NCI-H187 treated with DMSO at 0.1 percent for 48 hours (cell line): Measurements from ENCODE around the gene TUBGCP6.
"Not testable (repeated sequence)": the region's sequence is repeated elsewhere in the genome, so short reads cannot be mapped to it uniquely, and the experiment has no call there.

ENCODE experiments used
- DNase-seq: peaks from one replicate; lab custom pipeline; 2025; lab: John Stamatoyannopoulos, UW

Gene TUBGCP6

DNA sequence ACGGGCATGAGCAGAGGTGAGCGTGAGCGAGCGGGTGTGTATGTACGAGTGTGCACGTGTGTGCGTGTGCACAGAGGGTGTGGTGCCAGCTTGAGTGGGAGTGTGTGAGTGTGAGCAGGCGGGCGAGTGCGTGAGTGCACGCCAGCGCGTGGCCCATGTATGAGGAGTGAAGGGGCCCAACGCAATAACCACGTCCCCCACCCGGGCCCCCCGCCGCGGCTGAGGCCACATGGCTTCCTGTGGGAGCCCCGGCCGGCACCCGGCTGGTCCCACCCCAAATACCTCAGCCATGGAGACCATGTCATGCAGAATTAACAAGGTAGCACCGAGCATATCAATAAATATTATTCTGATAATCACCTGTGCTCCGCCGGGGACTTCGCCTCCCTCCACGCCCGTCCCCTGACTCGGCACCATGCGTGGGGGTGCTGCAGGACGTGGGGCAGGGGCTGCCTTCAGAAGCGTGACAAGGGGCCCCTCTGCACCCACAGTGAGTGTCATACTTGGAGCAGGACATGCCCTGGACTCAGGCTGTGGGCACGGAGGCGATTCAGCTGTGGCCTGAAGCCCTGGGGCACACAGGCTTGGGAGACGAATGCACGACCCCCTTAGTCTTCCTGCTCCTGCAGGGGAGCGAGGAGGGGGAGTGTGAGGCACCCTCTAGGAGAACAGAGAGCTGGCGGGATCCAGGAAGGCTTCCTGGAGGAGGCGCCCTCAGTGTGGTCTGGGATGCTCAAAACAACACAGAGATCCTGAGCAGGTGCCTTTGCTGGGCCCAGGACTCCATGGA is 64.7 kb downstream of the TUBGCP6 start:
- no peak for DNase-seq

DNA sequence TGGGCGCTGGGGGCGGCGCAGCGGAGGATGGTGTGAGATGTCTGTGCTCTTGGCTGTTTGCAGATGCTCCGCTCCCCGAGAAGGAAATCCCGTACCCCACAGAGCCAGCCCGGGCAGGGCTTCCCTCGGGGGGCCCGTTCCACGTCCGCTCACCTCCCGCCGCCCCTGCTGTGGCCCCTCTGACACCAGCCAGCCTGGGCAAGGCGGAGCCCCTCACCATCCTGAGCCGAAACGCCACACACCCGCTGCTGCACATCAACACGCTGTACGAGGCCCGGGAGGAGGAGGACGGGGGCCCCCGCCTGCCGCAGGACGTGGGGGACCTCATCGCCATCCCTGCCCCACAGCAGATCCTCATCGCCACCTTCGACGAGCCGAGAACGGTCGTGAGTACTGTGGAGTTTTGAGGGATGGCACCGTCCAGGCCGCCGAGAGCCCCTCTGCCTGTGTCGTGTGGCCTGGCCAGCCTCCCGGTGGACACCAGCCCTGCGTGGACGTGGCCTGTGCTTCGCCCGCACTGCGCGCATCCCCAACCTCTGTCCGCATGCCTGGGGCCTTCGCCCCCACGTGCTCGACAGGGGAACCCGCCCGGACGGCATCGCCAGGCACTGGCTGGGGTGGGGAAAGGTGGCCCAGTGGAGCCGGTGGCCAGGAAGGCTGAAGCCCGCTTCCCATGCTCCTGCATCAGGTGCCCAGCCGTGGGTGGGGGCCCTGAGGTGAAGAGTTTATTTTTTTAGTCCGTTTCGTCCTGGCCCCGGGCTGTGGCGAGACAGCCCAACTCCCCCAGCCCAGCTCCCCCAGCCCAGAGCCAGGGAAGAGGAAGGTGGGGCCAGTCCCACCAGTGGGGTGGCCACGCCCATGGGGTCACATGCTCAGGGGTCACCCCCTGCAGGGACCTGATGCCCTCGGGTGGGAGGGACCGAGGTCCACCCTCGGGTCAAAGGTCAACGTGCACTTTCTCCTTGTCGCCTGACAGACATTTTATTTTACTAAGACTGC is 65.7 kb downstream of the TUBGCP6 start:
- no peak for DNase-seq

DNA sequence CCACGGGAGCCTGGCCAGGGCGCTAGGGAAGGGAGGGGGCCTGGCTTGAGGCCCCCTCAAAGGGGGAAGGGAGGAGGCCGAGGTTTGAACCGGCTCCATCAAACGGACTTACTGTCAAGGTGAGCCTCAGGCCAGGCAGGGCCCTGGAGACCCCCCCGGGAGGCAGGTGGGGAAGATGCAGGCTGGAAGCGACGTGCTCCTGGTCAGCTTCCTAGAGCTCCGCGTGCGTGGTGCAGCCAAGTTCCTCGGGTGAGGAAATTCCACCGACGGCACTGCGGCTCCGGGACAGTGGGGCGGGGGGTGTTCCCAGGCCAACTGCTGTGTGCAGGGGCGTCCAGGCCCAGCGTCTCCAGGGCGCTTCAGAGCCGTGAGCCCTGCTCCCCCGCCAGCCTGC is 66.4 kb downstream of the TUBGCP6 start:
- DNase-seq: no peak

- DNase-seq: no peak
Measured at GRCh38 chr22:50177537-50178470, 67.0 kb downstream of the TUBGCP6 start.

GRCh38 chr22:50176850-50177536 is 67.8 kb downstream of the TUBGCP6 start:
- DNase-seq: no peak

DNA sequence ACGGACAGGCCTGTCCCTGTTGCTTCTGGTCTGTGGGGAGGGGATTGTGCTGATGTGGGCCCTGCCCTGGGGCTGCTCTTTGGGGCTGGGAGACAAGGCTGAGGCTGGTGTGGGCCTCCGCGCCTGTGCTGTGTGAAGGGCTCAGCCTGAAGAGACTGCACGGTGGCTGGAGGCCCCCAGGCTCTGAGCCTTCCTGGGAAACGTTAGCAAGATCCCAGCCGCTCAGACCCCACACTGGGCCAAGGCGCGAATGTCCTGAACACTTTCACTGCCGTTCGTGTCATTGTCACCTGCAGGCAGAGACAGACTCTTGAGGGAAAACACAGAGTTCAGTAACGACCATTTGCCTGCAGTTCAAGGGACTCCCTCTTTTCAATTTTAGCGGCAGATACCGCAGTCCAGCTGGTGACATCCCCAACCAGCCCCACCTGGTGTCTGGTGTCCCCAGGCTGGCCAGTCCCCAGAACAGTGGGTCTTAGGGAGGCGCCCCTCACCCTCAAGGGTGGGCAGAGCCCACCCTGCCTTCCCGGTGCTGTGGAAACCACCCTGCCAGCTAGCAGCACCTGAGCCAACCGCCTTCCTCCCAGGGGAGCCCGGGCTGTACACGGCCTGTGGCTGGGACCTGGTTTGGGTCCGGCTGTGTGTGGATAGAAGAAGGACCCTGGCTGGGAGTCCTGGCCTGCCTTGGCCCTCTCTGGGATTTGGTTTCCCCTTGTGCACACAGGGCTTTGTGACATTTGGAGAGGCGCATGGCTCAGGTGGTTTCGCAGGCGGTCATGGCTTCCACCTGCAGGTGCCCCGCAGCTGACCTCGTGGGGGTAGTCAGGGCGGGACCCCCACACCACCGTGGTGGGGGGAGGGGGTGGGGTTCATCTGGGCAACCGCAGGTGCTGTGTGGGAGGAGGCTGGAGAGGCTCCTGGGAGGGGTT is 68.6 kb downstream of the TUBGCP6 start:
- DNase-seq: no peak

- no peak for DNase-seq
Measured at GRCh38 chr22:50175191-50175461, 69.7 kb downstream of the TUBGCP6 start.

GRCh38 chr22:50174382-50175190 is 70.2 kb downstream of the TUBGCP6 start:
- DNase-seq: no peak

- no peak for DNase-seq
Measured at GRCh38 chr22:50173983-50174355, 70.9 kb downstream of the TUBGCP6 start.

DNA sequence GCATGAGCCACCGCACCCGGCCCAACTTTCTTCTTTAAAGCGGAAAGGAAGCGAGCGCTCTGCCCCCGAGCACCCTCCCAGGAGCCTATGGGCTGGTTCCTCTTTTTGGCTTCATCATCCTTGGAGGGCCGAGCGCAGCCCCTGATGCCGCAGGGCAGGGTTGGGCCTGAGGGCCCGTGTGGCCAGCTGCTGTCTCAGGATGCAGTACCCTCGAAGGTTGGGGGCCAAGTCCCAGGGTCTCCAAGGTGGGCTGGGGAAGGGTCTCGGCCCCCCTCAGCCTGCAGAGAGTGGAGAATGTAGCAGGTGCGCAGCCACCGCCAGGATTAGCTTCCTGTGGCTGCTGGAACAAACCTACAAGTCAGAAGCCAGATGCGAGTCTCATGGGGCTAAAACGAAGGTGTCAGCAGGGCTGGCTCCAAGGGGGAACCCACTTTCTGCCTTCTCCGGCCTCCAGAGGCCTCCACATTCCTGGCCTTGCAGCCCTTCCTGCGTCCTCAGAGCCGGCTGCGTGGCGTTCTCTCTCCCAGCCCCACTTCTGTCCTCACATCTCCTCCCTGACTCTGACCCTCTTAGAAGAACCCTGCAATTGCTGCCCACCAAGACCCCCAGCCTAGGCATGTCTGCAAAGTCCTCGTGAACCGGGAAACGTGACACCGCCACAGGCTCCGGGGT is 71.4 kb downstream of the TUBGCP6 start:
- DNase-seq: no peak

GRCh38 chr22:50171965-50172421 is 72.8 kb downstream of the TUBGCP6 start:
- DNase-seq: no peak

- no peak for DNase-seq
Measured at GRCh38 chr22:50171319-50171964, 73.4 kb downstream of the TUBGCP6 start.

DNA sequence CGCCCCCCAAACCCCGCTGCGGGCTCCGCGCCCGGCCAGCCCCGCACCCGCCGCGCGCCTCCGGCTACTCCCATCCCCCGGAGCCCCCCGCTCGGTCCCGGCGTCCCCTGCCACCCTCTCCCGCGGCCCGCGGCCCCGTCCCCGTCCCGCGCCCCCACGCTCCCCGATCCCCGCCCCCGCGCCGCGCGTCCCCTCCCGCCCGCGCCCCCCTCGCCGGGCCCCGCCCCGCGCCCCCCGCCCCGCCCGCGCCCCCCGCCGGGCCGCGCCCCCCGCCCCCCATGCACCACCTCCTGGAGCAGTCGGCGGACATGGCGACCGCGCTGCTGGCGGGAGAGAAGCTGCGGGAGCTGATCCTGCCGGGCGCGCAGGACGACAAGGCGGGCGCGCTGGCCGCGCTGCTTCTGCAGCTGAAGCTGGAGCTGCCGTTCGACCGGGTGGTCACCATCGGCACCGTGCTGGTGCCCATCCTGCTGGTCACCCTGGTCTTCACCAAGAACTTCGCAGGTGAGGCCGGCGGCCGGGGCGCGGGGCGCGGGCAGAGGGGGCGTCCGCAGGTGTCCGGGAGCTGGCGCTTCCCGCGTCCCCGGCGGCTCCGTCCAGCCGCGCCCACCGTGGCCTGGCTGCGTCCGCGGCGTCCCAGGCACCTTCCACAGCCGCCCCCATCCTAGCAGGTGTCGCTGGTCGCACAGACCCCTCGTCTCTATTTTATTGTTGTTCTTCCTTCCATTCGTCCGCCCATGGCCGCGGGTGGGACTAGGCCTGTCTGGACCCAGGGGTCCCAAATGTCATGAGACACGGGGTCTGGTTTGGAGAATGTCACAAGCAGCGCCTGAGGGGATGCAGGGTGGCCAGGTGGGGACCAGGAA is 74.1 kb downstream of the TUBGCP6 start, which contains the start of gene PANX2:
Gene PANX2, plus strand, starts transcription at position 279 of the 866 bp plus-strand sequence. Its CDS starts 0 bp downstream, at position 279.
- no peak for DNase-seq

DNA sequence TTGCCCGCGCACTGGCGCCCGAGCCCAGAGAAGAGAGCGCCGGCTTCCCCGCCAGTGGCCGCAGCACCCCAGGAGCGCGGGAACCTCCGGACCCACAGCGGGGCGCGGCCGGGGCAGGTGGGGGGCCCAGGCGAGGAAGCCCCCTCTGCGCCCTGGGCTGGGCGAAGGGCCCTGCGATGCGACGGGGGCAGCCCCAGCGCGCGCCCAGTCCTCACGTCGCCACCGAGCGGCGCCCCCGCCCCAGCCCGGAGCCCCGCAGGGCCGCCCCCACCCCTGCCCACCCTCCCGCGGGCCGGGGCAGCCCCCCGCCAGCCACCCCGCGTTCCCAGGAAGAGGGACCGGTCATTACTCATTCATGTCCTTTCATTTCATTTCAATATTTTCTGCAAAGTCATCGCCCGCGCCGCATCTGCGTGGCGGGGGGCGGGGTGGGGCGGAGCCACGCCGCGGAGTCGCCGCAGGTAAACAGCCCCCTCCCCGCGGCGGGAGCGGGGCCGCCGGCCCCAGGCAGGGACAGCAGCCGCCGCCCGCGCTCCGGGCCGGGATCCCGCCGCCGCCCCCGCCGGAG is 75.0 kb downstream of the TUBGCP6 start:
- no peak for DNase-seq

DNA sequence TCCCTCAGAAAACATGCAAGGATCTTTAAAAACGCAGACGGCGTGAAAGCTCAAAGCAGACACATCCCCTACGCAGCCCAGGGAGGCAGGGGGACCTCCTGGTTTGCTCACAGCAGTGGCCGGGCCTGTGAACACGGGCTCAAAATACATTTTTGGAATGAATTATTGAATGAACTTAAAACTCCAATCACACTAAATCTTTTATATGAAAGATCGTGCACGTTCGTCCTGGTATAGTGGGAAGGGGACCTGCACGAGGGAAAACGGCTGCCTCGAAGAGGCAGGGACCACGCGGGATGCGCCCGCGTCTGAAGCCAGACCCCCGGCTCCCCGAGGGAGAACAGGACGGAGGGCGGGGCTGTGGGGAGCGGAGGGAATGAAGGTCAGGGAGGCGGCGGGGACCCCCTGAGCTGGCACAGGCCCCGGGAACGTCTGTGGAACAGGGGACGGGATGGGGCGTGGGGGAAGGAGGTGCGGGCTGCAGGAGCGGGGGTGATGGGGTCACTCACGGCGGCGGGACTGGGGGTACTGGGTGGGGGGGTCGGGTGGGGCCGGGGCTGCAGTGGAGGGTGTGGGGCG is 75.6 kb downstream of the TUBGCP6 start:
- DNase-seq: no peak

DNA sequence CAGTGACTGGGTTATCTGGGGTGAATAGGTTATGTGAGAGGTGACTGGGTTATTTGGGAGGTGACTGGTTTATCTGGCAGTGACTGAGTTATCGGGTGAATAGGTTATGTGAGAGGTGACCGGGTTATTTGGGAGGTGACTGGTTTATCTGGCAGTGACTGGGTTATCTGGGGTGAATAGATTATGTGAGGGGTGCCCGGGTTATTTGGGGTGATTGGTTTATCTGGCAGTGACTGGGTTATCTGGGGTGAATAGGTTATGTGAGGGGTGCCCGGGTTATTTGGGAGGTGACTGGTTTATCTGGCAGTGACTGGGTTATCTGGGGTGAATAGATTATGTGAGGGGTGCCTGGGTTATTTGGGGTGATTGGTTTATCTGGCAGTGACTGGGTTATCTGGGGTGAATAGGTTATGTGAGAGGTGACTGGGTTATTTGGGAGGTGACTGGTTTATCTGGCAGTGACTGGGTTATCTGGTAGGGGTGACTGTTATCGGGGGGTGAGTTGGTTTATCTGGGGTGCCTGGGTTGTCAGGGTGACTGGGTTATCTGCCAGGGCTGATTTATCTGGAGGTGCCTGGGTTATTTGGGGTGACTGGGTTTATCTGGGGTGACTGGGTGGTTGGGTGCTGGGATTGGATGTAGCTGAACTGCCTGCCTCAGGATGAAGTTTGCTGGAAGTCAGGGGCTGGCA is 76.2 kb downstream of the TUBGCP6 start:
- not testable (repeated sequence) for DNase-seq
